ENCODE measurements around the gene FASTK.

Gene FASTK

DNA sequence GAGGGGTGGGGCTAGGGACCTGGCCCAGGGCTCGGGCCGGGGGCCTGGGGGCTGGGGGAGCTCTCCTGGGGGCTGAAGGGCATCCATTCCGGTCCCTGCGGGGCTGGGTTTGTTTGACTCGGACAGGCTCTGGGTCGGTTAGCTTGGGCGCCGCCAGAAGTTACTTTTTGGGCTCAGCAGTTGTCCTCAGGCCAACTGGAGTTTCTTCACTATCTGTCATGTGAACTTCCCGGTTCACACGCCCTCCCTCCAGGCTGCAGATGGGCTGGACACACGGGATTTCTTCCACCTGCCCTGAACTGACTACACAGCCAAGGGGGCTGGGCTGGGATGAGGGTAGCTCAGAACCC is 17.4 kb downstream of the FASTK start:
- DNase-seq, result no peak

GRCh38 chr7:151062399-151063211 is 18.0 kb downstream of the FASTK start:
- DNase-seq, result no peak

DNA sequence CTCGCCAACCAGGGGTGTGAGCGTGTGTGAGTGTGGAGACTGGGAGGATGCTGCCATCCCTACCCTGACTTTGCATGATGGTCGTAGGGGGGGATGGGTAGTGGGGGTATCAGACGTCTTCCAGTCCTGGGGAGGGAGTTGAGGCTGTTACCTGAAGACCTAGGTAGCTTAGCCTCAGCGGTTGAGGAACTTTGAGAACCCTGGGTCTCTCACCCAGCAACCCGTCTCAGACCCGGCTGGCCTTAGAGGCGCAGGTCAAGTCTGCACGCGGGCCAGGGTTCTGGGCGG is 18.6 kb downstream of the FASTK start:
- no peak for DNase-seq

DNA sequence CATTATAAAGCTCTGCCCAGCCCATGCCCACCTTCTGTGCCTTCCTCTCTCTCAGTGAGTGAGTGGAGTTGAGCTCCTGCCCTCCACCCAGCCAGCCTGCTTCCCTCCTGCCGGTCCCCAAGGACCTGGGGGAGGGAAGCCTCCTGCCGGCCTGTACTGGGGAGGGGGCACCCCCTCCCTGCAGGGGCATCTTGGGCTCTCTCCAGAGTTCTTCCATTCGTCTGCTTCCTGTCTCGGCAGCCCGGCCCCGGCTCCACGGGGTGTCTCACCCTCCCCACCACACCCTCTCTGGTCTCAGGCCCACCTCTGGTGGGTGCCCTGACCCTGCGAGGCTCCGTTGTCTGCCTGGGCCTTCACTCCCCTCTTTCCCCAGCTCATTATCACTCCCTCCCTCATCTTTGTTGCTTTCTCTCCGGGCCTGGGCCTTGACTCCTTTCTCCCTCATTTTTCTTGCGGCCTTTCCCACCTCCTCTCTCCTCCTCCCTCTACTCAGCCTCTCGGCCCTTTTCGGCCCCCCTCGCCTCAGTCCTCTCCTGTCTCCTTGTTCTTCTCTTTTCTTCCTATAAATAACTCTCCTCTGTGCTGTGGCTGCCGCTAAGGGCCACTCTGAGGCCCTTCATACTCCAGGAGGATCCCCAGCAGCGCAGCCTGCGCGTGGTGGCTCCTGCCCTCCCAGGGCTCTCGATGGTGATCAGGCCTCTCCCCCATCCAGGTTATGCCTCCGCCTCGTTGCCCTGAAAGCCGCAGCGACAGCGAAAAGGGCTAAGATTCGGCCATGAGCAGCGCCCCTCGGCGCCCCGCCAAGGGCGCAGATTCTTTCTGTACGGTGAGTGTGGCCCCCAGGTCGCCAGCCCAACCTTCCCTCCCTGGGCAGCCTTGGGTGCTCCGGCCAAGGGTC is 19.1 kb downstream of the FASTK start:
- DNase-seq, result no peak

DNA sequence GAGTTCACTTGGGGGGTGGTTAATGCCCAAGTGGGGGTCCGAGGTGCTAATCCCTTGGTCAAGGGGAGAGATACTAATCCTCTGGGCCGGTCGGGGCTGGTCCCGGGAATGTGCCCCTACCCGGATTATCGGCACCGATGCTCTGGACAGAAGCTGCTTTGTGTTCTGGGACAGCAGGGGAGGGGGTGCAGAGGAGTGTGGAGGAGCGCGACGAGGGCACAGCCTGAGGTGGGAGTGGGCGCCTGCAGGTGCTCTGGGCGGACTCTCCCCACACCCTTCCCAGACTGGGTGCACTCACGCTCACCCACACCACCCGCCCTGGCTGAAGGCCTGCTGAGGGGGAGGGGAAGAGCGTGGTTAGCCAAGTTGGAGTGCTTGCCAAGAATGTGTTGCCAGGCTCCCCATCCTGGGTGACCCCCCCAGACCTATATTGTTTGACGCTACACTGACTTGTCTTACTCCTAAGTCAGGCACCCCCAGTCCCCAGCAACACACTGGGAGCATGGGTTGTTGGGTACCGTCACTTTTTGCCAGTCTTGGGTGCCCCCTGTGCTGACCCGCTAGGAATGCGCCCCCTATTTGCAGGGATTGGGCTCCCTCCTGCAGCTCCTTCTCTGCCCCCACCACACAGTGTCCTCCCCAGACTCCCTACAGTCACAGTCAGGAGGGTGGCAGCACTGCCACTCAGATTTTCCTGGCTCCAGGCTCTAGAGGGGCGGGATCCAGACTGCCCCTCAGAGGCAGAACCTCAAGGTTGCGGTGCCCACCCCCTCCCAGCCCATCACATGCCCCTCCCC is 20.0 kb downstream of the FASTK start:
- DNase-seq, result no peak

DNA sequence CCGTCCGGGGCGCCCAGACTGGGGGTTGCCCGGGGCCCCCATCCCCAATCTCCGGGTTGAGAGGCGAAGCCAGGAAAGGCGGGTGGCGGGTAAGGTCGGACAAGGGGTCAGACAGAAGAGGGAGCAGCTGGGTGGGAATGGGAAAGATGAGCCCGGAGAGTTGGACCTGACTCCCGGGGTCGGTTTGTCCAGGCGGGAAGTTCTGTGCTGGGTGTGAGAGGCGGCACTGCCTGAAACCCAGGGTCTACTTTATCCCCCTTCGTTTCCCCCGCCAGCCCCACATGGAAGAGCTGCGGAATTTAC is 20.5 kb downstream of the FASTK start:
- DNase-seq, result no peak

GRCh38 chr7:151059367-151060112 is 21.1 kb downstream of the FASTK start, which contains the start of gene SLC4A2:
Gene SLC4A2 (plus strand): TSS chr7:151059589. CDS start chr7:151061988, 2,399 bp downstream.
- peak; percentile 78 for DNase-seq

DNA sequence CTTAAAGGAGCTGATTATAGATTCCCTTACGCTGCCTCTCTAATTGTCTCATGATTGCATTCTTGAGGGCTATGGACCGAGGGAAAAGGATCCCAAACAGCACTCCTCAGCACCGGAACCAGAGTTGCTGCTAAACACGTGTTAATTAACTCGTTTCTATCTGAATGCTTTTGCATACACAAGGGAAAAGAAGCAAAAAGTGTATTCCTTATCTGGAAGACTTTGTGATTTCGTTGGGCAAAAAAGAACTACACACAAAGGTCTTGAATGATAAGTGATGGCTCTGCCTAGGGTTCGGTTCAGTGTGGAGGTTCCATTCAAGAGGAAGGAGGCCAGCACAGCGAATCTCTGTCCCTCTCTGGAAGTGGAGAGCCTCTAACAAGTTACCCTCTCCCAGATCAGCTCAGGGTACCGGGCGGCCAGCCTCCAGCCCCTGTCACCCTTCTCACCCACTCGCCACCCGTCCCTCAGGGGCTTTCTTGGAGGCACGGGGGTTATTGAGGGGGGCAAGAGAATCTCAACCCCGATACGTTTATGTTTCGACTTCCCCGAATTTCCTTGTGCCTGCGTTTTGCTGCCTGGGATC is 21.7 kb downstream of the FASTK start:
- no peak for DNase-seq

DNA sequence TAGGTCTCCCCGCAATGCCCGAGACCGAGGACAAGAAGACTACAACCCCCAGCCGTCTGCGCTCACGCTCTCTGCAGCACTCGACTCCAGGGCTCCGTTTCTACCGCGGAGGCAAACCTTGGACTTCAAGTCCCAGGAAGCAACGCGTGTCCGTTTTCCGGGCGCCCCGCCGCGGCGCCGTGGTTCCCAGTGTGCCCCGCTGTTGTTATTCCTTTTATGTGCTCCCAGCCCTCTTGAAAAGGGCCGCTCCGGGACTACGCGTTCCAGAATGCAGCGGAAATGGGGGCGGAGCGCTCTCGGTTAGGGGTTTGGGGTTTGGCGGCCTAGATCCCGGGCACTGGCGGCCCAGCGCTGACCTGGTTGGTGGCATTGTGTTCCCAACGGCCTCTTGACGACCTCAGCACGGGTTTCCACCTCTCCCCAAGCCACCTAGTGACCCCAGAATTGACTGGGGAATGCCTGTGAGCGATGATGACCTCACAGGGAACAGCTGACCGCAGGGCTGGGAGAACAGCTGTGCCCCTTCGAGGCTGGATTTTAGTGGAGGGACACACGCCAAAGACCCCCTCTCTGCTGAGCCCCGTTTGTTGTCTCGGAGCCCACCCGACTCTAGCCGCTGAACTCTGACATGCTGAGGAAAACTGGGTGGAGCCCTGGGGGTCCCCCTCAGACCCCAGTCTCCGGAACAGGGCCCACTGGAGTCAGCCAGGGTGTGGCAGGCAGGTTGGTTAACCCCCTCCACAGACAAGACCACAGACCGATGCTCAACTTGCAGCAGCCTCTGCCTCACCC is 22.4 kb downstream of the FASTK start:
- DNase-seq, result peak; percentile 98

DNA sequence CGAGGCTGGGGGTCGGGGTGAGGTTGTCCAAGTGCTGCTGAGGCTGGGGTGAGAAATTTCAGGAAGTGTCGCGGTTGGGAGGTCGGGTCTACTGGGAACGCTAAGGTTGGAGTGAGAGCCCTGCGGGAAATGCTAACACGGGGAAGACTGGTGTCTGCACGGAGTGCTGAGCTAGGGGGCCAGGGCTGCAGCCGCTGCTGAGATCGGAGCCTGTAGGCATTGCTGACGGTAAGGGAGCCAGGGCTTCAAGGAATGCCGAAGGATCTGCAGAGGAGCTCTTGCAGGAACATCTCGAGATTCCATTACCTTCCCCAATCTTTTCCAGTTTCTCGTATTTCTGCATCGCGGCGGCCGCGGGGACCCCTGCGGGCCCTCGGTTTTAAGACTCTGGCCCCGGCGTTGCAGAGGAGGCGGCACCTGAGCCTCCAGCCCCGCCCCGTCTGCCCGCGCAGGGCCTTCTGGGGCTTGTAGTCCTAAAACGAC is 23.1 kb downstream of the FASTK start, which contains the start of gene CDK5:
Gene CDK5, minus strand, starts transcription at position 392 of the 483 bp plus-strand sequence. Its CDS starts 49 bp downstream, at position 343.
- DNase-seq, result no peak

- no peak for DNase-seq
These were observed 23.7 kb downstream of the FASTK start for GRCh38 chr7:151056666-151057505.

GRCh38 chr7:151056283-151056665 is 24.3 kb downstream of the FASTK start:
- DNase-seq, result no peak

GRCh38 chr7:151053751-151054150 is 26.9 kb downstream of the FASTK start:
- no peak for DNase-seq

DNA sequence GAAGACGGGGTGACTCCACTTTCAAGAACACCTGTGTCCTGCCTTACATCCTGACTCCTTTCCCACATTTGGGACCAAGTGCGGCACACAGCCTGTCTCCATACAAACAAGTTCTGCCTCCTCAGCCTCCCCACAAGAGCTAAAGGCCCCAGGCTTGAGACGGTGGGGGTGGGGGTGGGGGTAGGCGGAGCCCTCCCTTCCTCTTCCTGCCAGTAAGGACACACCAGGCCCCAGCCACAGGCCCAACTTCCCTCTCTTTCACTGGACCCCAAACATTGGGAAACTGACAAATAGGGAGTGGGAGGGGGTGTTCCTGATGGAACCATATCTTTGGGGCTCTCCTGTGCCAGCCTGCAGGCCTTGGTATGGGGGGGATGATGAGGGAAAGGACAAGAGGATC is 27.5 kb downstream of the FASTK start:
- DNase-seq, result peak; percentile 55

DNA sequence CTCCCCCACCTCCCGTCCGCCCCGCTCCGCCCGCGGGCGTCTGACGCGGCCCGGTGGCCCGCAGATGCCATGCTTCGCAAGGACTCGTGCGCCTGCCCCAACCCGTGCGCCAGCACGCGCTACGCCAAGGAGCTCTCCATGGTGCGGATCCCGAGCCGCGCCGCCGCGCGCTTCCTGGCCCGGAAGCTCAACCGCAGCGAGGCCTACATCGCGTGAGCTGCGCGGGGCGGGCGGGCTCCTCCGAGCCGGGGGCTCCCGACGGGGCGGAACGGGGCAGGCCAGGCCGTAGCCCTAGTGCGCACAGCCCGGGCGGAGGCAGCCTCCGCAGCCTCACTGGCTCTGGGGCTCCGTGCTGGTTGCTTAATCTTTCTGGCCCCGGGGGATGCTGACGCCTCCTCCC is 29.5 kb downstream of the FASTK start:
- no peak for DNase-seq

DNA sequence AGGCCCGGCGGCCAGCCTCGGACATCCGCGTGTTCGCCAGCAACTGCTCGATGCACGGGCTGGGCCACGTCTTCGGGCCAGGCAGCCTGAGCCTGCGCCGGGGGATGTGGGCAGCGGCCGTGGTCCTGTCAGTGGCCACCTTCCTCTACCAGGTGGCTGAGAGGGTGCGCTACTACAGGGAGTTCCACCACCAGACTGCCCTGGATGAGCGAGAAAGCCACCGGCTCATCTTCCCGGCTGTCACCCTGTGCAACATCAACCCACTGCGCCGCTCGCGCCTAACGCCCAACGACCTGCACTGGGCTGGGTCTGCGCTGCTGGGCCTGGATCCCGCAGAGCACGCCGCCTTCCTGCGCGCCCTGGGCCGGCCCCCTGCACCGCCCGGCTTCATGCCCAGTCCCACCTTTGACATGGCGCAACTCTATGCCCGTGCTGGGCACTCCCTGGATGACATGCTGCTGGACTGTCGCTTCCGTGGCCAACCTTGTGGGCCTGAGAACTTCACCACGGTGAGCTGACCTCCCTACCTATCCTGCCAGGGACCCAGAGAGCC is 31.6 kb downstream of the FASTK start:
- no peak for DNase-seq

- DNase-seq, result no peak
These were observed 32.4 kb downstream of the FASTK start, which contains the start of gene ASIC3 for GRCh38 chr7:151047976-151048815. Gene ASIC3 (plus strand): TSS chr7:151048531. CDS start chr7:151048886, 355 bp downstream.

DNA sequence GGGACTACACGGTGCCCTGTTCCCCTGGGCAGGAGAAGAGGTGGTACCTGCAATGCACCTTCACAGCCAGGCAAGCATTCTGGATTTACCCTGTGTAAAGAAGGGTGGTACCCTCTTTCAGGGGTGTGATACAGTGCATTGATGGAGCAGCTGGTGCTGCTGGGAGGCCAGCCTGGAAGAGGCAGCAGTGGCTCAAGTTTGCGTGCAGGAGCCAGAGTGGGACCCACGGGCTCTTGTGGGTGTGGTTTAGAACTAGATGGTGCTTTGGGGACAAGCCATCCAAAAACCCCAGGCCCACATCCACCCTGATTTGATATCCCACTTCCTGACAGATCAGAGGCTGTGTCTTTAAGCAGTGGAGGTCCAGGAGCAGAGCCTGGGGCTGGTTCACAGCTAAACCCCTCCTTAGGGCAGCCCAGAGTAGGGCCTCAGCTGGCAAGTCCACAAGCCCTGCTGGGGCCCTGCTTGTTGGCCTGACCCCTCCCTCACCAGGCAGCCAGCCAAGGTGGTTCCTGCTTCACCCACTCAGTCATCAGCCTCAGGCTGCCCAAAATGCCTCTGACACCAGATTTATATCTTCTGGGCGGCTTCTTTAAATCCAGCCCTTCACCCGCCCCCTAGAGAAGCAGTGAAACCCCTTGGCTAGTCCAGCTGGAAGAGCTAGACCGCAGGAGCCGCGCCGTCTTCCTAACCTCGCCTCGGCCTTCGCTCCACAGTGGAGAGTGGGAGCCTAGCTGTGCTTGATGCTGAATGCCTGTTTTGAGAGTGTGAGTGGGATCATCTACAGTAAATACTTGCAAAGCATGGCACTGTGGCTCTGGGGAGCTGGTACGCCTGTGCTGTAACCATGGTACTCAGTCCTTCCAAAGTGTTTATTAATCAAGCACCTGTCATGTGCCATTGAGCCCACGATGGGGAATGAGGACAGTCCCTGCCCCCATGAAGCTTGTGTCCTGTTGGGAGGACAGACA is 33.7 kb downstream of the FASTK start:
- DNase-seq, result no peak
